HG02970 (cell line): ENCODE measurements around the gene DHRS1.

ENCODE experiments used
- ATAC-seq: cut with Tn5 transposase; IDR thresholded peaks from one replicate; pipeline ENCODE4 v1.9.1; 2021; ENCODE audit warnings: mild to moderate bottlenecking, moderate library complexity, moderate number of reproducible peaks; ENCODE audit not compliant: unreplicated experiment, low FRiP score

Gene DHRS1

DNA sequence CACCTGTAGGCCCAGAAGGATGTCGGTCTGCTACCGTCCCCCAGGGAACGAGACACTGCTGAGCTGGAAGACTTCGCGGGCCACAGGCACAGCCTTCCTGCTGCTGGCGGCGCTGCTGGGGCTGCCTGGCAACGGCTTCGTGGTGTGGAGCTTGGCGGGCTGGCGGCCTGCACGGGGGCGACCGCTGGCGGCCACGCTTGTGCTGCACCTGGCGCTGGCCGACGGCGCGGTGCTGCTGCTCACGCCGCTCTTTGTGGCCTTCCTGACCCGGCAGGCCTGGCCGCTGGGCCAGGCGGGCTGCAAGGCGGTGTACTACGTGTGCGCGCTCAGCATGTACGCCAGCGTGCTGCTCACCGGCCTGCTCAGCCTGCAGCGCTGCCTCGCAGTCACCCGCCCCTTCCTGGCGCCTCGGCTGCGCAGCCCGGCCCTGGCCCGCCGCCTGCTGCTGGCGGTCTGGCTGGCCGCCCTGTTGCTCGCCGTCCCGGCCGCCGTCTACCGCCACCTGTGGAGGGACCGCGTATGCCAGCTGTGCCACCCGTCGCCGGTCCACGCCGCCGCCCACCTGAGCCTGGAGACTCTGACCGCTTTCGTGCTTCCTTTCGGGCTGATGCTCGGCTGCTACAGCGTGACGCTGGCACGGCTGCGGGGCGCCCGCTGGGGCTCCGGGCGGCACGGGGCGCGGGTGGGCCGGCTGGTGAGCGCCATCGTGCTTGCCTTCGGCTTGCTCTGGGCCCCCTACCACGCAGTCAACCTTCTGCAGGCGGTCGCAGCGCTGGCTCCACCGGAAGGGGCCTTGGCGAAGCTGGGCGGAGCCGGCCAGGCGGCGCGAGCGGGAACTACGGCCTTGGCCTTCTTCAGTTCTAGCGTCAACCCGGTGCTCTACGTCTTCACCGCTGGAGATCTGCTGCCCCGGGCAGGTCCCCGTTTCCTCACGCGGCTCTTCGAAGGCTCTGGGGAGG, 11.3 kb upstream of the DHRS1 start, which contains the start of gene LTB4R:
LTB4R (plus strand) TSS at position 857 of the 959 bp plus-strand sequence. CDS start 4,150 bp downstream, outside the sequence.
- ATAC-seq: no peak

DNA sequence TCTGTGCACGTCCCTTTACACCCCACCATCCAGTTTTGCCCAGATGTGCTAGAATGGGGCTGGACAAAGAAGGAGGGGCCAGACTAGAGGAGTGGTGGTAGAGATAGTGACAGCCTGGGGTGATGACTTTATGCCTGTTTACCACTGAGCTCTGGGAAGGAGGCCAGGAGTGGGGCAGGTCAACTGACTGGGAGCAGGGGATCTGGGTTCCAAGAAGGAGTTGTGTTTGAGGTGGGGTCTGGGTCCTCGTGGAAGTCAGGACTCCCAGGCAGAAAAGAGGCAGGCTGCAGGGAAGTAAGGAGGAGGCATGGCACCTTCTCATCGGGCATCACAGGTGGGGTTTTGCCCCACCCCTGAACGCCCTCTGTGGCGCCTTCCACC, 10.7 kb upstream of the DHRS1 start:
- no peak for ATAC-seq

DNA sequence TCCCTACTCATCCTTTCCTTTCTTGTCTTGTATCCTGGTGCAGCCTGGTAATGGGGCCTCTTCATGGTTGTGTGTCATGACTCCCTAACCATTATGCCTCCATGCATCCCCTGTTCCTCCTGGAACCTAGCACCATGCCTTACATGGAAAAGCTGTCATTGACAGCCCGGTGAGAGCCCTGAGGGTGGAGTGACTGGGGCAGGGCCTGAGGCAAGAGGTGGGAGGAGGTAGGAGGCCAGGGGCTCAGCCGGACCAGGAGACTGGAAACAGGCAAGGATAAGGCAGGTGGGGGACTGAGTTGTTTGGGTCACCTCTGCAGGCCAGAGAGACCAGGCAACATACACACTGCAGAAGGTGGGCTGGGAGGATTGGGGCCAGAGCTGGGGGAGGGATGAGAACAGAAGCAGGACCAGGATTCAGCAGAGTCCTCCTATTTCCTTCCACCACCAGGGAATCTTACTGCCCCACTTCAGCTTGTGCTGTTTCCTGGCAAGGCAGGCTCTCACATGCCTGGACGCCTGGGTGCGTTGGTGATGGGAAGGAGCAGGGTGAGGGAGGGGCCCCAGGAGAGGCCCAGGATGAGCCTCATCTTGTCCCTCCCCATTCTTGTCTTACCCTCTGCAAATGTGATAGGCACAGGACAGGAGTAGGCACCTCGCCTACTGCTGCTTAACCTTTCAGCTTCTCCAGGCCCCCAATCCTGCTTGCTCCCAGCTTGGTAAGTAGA, 10.1 kb upstream of the DHRS1 start, which contains the start of gene LTB4R2:
LTB4R2 (plus strand) TSS at position 603 of the 727 bp plus-strand sequence. CDS start 525 bp downstream, outside the sequence.
- no peak for ATAC-seq

DNA sequence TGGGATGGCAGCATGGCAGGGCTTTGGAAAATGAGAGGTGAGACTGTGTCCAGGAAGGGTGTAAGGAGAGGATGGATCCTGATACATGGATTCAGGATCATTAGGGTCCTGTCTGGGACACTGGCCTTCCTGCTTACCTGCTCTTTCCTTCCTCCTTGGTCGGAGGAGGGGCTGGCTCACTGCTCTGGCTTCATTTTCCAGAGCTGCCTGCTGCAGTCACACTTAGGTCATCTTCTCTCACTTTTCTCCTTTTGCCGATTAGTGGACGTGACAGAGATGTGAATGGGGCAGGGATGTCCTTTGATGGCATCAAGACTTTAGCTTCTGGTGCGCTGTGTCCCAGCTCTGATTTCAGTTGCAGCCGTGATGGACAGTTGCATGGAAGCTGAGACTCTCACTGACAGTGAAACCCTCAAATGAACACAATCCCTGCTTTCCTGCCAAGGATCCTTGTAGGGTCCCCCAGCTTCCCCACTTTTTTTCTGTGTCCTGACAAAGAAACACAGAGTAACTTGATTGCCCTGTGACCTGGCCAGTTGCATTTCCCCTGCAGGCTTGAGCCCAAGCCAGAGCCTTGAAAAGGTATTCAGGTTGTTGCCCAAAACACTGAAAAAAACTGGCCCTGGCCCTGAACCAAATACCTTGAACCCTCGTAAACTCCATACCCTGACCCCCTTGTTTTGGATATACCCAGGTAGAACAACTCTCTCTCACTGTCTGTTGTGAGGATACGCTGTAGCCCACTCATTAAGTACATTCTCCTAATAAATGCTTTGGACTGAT, 9.0 kb upstream of the DHRS1 start:
- ATAC-seq: no peak

DNA sequence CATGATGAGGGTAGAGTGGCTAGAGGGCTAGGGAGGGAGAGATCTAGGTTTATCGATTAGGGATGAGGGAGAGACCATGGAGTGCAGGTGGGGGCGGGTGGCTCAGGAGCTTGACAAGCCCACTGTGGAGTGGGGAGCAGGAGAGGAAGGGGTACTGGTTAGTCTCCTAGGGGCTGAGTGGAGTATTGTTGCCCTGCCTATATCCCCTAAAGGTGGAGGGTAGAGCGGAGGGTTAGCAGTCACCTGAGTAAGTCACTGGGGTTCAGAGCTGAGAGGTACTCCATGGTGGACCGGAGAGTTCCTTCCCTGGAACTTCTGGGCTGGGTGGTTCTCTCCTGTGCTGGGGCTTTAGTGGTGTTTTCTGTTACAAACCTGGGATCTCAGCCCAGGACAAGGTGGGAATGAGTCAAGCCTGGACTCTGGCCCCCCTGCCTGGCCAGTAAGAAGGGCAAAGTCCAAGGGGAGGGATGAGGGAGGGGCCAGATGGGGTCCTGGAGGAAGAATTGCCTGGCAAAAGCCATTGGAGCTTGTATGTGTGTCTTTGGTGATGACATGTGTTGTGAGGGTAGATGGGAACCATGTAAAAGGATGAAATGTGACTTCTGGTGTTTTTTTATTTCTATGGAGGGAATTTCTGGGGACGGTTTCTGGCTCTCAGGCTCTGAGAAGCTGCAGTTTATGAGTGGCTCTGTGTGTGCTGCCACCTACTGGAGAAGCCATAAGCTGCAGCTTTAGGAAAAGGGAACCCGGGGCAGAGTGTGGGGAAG, 8.2 kb upstream of the DHRS1 start, which contains the start of gene CIDEB:
CIDEB (minus strand) TSS at position 403 of the 767 bp plus-strand sequence; CDS start at position 284, 119 bp downstream.
- ATAC-seq: no peak

DNA sequence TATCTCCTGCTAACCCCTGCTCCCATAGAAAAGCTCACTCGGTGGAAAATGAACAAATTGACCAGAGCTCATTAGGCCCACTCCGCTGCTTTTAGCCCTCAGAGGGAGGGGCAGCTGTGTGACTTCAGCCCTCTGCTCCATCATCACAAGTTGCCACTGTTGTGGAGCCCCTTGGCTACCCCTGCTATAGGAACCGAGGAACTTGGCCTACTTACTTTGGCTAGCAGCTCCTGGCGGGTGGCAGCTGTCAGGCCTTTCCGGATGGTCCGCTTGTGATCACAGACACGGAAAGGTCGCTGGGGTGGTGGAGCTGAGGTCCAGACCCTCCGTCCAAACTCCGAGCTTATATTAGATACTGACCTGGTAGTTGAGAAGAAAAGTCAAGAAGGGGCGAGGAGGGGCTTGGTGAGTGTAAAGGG, 7.6 kb upstream of the DHRS1 start:
- ATAC-seq: no peak

DNA sequence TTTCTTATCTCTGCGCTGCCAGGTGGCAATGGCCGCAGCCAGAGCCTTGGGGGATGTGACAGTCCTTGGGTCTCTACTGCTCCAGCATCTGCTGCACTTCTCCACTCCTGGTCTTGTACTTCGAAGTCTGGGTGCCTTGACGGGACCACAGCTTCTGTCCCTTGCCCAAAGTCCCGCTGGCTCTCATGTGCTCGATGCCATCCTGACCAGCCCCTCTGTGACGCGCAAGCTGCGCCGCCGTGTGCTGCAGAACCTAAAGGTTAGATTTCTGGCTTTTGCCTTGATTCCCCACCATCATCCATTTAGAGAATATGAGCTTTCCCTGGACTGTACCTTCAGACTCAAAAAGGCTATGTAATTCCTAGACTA, 4.4 kb upstream of the DHRS1 start:
- ATAC-seq: no peak

DNA sequence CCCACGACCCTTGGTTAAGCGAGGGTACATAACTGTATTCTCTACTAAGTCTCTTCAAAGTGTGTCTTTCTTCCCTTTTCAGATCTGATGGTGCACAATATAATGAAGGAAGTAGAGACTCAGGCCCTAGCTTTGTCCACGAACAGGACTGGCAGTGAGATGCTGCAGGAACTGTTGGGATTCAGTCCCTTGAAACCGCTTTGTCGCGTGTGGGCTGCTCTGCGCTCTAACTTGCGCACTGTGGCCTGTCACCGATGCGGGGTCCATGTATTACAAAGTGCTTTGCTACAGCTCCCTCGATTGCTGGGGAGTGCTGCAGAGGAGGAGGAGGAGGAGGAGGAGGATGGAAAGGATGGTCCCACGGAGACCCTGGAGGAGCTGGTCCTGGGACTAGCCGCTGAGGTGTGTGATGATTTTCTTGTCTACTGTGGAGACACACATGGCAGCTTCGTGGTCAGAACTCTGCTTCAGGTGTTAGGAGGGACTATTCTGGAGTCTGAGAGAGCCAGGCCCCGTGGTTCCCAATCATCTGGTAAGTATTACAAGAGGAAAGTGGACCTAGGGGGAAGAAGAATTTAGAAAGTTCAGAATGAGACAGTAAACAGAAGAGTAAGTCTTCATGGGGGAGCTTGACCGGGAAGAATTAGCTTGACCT, 873 bp upstream of the DHRS1 start:
- no peak for ATAC-seq

DNA sequence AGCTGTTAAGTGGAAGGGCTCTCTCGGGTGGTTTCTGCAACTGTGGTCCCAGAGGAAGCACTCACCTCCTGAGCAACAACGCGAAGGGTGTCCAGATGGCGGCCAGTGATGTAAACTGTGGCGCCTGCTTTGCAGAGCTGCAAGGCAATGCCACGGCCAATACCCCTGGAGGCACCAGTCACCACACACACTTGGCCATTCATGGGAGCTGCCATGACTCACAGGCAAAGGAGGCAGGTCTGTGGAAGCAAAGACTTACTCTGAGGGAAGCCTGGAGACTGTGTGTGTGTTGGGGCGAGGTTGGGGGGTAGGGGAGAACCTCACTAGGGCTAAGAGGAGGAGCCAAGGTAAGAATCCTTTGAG, 707 bp downstream of the DHRS1 start:
- no peak for ATAC-seq

DNA sequence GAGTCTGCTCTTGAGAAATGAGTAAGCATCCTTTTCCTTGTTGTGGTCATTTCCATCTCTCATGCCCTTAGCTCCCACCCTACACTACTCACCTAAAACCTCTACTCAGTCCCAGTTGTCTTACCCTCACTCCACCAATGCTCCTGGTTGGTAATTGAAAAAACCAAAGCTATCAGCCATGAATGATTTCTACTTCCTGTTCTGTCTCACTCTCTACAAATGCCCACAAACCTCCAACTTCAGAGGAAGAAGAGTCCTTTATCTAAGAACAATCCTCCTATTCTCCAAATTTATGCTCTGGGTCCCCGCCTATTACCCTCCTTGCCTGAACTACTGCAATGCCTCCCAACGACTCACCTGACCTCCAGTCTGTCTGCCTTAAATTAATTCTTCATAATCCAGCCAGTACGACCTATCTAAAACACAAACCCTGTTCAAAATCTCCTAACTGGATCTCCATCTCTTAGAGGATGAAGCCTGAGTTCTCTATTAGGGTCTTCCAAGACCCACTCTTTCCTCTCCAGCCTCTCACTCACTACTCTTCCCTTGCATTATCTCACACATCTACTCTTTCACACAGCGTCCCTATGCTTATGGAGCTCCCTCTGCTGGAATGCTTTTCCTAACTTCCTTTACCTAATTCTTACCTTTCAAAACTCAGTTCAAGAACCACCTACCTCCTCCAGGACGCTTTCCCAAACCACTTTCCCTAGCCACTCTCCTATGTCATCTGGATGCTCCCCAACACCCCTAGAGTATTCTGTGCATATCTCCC, 2.2 kb downstream of the DHRS1 start:
- no peak for ATAC-seq

DNA sequence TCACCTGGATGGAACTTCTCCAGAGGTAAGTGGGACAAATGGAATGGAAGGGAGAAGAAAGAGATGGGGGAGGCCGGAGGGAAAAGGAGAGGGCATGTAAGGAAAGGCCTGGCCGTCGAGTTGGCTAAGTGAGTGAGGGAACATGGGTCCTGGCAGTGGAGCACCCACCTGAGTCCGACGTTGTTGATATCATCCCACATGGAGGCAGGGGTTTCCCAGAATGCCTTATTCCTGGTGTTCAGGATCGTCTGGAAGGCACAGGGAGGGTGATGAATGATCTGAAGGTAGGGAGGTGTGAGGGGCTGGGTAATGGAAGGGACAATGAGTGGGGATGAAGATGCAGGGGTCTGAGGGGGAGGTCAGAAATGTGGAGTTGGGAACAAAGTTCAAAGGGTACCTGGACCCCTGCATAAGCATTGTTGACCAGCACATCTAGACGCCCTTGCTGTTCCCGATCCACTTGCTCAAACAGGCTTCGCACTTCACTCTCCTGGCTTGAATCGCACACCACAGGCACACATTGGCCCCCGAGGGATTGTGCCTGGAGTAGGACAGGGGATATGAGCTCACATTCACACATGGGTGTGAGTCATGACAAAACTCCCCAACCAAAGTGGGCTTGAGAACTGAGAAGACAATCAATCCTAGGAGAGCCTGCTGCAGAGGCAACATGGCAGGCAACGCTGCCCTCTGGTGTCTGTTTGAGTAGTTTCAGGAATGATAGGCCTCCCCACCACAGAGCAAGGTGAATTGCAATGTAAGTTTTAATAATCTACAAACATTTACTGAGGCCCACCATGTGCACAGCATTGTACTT, 3.0 kb downstream of the DHRS1 start:
- no peak for ATAC-seq

DNA sequence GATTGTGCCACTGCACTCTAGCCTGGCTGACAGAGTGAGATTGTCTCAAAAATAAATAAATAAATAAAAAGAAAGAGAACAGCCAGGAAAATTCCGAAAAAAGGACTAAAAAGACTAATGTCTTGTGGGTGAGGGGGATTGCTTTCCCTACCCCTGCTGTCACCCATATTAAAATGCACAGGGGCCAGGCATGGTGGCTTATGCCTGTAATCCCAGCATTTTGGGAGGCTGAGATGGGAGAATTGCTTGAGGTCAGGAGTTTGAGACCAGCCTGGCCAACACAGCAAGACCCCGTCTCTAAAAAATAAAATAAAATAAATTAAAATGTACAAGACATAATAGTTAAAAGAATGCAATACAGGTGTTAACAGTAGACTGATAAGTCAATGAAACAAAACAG, 6.1 kb downstream of the DHRS1 start:
- no peak for ATAC-seq

DNA sequence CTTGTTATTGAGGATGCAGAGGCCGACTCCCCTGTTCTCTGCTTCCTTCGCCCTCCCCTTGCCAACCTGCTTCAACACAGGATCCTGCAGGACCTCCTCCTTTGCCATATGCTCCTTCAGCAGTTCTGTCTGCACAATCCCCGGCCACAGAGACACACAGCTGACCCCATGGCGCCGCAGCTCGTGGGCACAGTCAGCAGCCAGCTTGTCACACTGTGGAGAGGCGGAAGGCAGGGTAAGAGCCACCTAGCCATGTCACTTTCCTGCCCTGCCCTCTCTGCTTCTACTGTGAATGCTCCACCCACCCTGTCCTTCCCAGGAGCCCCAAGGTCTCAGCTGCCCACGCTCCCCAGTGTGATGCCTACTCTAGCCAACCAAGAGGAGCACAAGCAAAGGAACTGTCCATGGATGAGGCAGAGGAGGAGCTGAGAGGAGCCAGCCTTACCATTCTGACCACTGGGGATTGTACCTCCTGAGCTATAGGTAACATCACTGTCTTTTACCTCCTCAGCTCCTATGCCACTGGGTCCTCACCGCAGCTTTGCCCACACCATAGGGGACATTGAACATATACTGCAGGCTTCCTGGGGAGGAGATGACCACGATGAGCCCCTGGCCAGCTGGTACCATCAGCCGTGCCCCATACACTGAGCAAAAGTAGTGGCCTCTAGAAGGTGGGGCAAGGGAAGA, 7.3 kb downstream of the DHRS1 start:
- no peak for ATAC-seq

DNA sequence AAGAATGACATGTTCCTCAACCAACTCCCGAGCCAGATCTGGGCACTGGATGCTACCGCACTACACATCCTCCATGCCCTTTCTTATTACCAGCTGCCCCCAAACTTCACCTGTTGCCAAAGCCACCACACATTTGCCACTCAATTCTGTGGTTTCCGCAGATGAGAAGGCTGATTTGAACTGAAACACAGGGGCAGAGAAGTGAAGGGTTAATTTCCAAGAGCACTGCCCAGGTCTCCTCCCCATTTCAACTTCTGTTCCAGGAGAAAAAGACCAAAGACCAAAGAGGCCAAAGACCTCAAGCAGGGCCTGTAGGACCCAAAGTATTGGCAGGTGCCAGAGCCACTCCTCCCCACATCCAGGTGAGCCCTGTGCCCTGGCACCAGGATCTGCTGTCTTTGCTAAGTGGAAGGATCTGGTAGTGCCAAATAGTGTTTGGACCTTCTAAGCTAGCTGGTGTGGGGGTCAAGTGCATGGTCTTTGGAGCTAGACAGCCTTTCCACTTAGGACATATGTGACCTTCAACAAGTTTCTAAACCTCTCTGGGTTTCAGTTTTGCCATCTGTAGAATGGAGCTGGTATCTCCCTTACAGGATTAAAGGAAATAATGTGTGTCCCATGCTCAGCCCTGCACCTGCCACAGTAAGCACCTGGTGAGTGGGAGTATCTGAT, 8.0 kb downstream of the DHRS1 start:
- ATAC-seq: no peak

DNA sequence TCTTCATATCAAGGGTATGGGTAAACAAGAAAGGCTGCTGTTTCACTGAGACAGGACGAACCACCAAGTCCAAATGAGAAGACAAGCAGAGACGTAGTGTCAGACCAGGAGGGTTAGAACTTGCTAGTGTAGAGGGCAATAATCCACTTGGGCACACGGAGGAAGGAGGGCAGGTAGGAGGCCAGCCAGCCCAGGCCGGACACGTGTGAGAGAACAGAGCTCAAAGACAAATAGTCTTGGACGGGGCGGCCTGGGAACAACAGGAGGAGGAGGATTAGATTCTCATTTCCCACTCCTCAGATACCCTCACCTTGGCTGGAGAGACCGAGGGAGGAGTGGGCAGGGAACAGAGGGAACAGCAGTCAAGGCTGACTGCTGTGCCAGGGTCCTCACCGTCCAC, 8.8 kb downstream of the DHRS1 start:
- ATAC-seq: no peak

DNA sequence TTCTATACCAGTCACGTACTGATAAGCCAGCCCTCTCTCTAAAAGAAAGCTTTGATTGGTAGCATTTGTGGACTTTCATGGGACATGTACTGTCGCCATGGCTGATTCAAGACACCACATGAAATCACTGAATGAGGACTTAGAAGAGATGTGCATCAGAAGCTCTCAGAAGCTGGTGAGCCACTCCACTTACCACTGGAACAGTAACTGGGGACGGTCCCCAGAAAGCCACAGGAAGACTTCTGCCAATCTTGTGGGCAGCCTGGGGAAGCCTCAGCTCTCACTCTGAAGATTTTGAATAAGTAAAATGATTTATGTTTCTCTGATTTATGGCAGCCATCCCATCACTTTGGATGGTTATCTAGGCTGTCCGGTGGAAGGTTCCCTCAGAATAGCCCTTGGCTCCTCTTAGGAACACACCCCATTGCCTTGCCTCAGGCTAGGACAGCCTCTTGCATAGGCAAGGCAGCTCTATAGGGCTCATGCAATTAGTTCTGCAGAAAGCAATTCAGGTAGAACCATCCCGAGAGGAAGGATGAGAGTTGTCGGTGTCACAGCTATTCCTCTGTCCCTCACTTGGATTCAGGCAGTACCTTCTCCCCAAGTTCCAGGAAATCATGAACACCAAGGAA, 9.8 kb downstream of the DHRS1 start:
- ATAC-seq: no peak
